Hepatocyte (in vitro differentiated cells): ENCODE results near the gene XDH. TPM values are rescaled to one million over a fixed set of nuclear protein-coding genes. Genes with fewer than 3 reads are reported as not detected.

Experiments used
- DNase-seq: peaks from one replicate; pipeline ENCODE4 v3.0.0-alpha.2; 2016; ENCODE audit warnings: low spot score
- H2AFZ ChIP-seq: fragments of 200-600 bp; sonication (generic); 2 replicates; pipeline ENCODE4 v1.6.0; 2016; ENCODE audit warnings: antibody characterized with exemption, mild to moderate bottlenecking
- H3K27ac ChIP-seq: fragments of 200-600 bp; sonication (generic); 2 replicates; pipeline ENCODE4 v1.5.1; 2016; ENCODE audit warnings: mild to moderate bottlenecking
- H3K27me3 ChIP-seq: fragments of 200-600 bp; sonication (generic); 2 replicates; pipeline ENCODE4 v1.6.1; 2016
- H3K36me3 ChIP-seq: fragments of 200-600 bp; sonication (generic); replicated peaks from 2 replicates; pipeline ENCODE4 v1.5.1; 2016; ENCODE audit warnings: low read depth; ENCODE audit not compliant: insufficient read depth
- H3K4me1 ChIP-seq: fragments of 200-600 bp; sonication (generic); 2 replicates; pipeline ENCODE4 v1.5.1; 2016; ENCODE audit warnings: mild to moderate bottlenecking, moderate library complexity; ENCODE audit not compliant: insufficient read depth
- H3K4me2 ChIP-seq: fragments of 200-600 bp; sonication (generic); 2 replicates; pipeline ENCODE4 v1.6.0; 2016
- H3K4me3 ChIP-seq: fragments of 200-600 bp; sonication (generic); 2 replicates; pipeline ENCODE4 v1.5.1; 2016; ENCODE audit warnings: mild to moderate bottlenecking
- H3K79me2 ChIP-seq: fragments of 200-600 bp; sonication (generic); 2 replicates; pipeline ENCODE4 v1.6.0; 2017; ENCODE audit warnings: mild to moderate bottlenecking
- H3K9me2 ChIP-seq: fragments of 200-600 bp; sonication (generic); replicated peaks from 2 replicates; pipeline ENCODE4 v1.6.0; 2017; ENCODE audit warnings: mild to moderate bottlenecking; ENCODE audit not compliant: insufficient read depth
- H3K9me3 ChIP-seq: fragments of 200-600 bp; sonication (generic); 2 replicates; pipeline ENCODE4 v1.5.1; 2016; ENCODE audit warnings: low read depth, mild to moderate bottlenecking
- H4K20me1 ChIP-seq: fragments of 200-600 bp; sonication (generic); 2 replicates; pipeline ENCODE4 v1.6.0; 2016; ENCODE audit warnings: mild to moderate bottlenecking; ENCODE audit not compliant: insufficient read depth, poor library complexity, severe bottlenecking
- EZH2 ChIP-seq: fragments of 200-600 bp; sonication (generic); IDR thresholded peaks from 2 replicates; pipeline ENCODE4 v1.6.1; 2016; ENCODE audit warnings: antibody characterized with exemption, mild to moderate bottlenecking, borderline replicate concordance
- EZH2phosphoT487 ChIP-seq: fragments of 200-600 bp; sonication (generic); IDR thresholded peaks from one replicate; pipeline ENCODE4 v1.6.1; 2018; ENCODE audit warnings: antibody characterized with exemption, mild to moderate bottlenecking, low read depth, moderate library complexity; ENCODE audit not compliant: unreplicated experiment, severe bottlenecking
- WGBS: methylation state at CpG from one replicate; pipeline ENCODE4 v1.1.6; 2016; ENCODE audit warnings: low lambda C conversion rate; ENCODE audit errors: missing lambda C conversion rate; 5-methylcytosine and 5-hydroxymethylcytosine counted together
- polyA plus RNA-seq: library from polyadenylated mRNA; unstranded; fragments of >200 nt; fragmentation: Nextera tagmentation; extraction: Ambion mirVana; gene quantifications from 2 replicates; pipeline ENCODE4 v1.2.1, GENCODE V29; 2016
- total RNA-seq: library from RNA; depleted of rRNA; stranded (reverse); fragments of >200 nt; gene quantifications from 2 replicates; pipeline ENCODE4 v1.2.3, GENCODE V29; 2014
- TF ChIP-seq, protein P1 (sequence below): fragments of 200-600 bp; sonication (generic); IDR thresholded peaks from 2 replicates; pipeline ENCODE4 v1.5.1; 2016; ENCODE audit warnings: antibody characterized with exemption, mild to moderate bottlenecking; ENCODE audit not compliant: poor library complexity

XDH gene
- total and polyA plus RNA-seq, 2 experiments from 2014 or later, result 1.6 to 6.7 TPM

DNA sequence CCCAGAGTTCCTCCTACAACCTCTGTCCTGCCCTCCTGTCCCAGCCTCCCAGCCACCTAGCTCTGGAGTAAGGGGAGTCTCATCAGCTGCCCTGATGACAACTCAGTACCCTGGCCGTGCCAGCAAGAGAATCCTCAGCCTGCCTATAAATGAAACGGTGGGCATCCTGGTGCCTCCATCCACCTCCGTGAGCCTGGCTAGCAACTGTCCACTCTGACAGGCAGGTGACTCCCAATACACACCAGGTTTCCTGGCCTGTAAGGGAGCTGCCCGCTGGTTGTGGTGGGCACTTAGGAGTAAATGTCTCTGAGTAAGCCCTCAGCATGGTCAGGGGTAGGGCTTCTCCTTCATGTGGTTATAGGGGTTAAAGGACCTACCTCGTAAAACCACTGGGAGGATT lies 81.5 kb downstream of the XDH start:
- H3K9me2 ChIP-seq, result no peaks in the 10 kb centered on the region
- WGBS, result 69% methylated on average over 5 of the region's 5 CpGs
- no peaks in the 10 kb centered on the region for H3K36me3 ChIP-seq
- TF ChIP-seq, protein P1, sequence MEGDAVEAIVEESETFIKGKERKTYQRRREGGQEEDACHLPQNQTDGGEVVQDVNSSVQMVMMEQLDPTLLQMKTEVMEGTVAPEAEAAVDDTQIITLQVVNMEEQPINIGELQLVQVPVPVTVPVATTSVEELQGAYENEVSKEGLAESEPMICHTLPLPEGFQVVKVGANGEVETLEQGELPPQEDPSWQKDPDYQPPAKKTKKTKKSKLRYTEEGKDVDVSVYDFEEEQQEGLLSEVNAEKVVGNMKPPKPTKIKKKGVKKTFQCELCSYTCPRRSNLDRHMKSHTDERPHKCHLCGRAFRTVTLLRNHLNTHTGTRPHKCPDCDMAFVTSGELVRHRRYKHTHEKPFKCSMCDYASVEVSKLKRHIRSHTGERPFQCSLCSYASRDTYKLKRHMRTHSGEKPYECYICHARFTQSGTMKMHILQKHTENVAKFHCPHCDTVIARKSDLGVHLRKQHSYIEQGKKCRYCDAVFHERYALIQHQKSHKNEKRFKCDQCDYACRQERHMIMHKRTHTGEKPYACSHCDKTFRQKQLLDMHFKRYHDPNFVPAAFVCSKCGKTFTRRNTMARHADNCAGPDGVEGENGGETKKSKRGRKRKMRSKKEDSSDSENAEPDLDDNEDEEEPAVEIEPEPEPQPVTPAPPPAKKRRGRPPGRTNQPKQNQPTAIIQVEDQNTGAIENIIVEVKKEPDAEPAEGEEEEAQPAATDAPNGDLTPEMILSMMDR, result no peak
- no peak for TF ChIP-seq EZH2phosphoT487
- no peak for TF ChIP-seq EZH2
- H3K79me2 ChIP-seq, result no peaks in the 10 kb centered on the region
- no peaks in the 10 kb centered on the region for H4K20me1 ChIP-seq
- H3K9me3 ChIP-seq, result no peaks in the 10 kb centered on the region
- H3K4me3 ChIP-seq, result no peak overlapping the region
- no peaks in the 10 kb centered on the region for H3K27me3 ChIP-seq
- no peak overlapping the region for H2AFZ ChIP-seq
- H3K27ac ChIP-seq, result no peak overlapping the region
- H3K4me2 ChIP-seq, result no peak overlapping the region
- H3K4me1 ChIP-seq, result peaks cover 13% of the 10 kb centered on the region
- DNase-seq, result no peak

DNA sequence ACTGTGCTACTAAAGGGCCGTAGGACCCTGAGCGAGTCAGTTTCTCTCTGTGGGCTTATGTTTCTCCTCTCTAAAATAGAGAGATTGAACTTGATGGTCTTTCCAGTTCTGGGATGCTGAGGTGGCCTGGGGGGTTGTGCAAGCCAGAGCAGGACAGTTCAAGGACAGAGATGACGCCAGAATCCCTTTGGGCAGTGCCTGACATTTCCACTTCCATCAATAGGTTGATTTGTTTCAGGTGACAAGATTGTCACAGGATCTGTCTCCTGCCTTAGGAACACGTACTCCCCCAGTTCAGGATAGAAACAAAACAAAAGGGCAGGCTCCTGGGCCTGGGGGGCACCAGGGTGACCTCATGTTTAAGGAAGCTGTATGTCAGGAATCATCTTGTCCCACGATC lies 82.0 kb downstream of the XDH start:
- H2AFZ ChIP-seq, result no peak overlapping the region
- WGBS, result 79% methylated on average over 5 of the region's 5 CpGs
- TF ChIP-seq, protein P1, result no peak
- TF ChIP-seq EZH2phosphoT487, result no peak
- TF ChIP-seq EZH2, result no peak
- H3K9me2 ChIP-seq, result no peaks in the 10 kb centered on the region
- H3K27ac ChIP-seq, result no peak overlapping the region
- peaks cover 16% of the 10 kb centered on the region for H3K4me1 ChIP-seq
- no peaks in the 10 kb centered on the region for H3K9me3 ChIP-seq
- no peak overlapping the region for H3K4me3 ChIP-seq
- DNase-seq, result no peak
- H3K79me2 ChIP-seq, result no peaks in the 10 kb centered on the region
- H3K4me2 ChIP-seq, result no peak overlapping the region
- no peaks in the 10 kb centered on the region for H4K20me1 ChIP-seq
- no peaks in the 10 kb centered on the region for H3K27me3 ChIP-seq
- H3K36me3 ChIP-seq, result no peaks in the 10 kb centered on the region

DNA sequence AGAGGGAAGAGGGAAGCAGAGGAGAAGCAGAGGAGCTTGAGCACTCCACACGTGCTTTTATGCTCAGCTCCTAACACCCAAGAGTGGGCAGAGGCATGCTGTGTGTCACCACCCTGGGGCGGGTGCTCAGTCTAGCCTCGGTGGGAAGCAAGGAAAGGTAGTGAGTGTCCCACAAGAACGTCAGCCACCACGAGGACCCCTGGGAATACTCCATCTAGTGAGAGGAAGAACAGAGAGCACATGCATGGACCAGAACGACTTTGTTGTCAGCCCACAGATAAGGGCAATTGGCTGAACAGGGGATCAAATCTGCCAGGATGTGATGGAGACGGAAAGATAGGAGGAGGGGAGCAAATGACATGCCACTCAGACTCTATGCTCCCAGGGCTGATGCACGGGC lies 83.4 kb downstream of the XDH start:
- no peak overlapping the region for H3K4me3 ChIP-seq

DNA sequence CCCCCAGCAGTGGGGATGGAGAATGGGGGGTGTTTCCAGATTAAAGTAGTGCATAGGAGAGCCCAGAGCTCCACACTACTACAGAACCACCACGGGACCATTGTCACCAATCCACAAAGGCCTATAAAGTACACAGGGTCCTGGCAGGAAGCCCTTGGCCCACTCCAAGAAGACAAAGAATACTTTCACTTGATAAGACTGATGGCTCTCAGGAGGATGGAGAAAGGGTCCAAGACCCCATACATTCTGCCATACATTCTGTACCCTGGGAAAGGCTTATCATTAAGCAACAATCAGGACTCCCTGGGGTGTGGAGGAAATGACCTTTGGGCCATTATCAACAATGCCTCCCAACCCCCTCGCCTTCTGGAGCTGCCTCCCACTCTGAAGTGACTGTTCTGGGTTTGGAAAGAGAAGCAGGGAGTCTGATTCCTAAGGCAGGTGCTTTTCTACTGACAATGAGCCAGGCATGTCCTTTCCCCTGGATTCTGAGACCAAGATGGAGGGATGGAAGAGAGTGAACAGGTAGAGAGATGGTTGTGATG lies 85.4 kb downstream of the XDH start:
- H3K4me3 ChIP-seq, result no peak overlapping the region
- no peaks in the 10 kb centered on the region for H3K79me2 ChIP-seq
- no peak for TF ChIP-seq EZH2
- TF ChIP-seq, protein P1, result no peak
- no peak for TF ChIP-seq EZH2phosphoT487
- no peaks in the 10 kb centered on the region for H3K36me3 ChIP-seq
- 81% methylated on average over 2 of the region's 2 CpGs for WGBS
- no peak overlapping the region for H3K27ac ChIP-seq
- H3K9me2 ChIP-seq, result no peaks in the 10 kb centered on the region
- H4K20me1 ChIP-seq, result no peaks in the 10 kb centered on the region
- H2AFZ ChIP-seq, result no peak overlapping the region
- H3K27me3 ChIP-seq, result no peaks in the 10 kb centered on the region
- peaks cover 8% of the 10 kb centered on the region for H3K4me1 ChIP-seq
- H3K9me3 ChIP-seq, result no peaks in the 10 kb centered on the region
- no peak for DNase-seq
- no peak overlapping the region for H3K4me2 ChIP-seq

More for the DNA sequence above, 83.4 kb downstream of the XDH start:
- H3K27ac ChIP-seq, result no peak overlapping the region
- no peaks in the 10 kb centered on the region for H4K20me1 ChIP-seq
- WGBS, result 76% methylated on average over 8 of the region's 8 CpGs
- no peak for DNase-seq
- H3K27me3 ChIP-seq, result no peaks in the 10 kb centered on the region
- H3K9me2 ChIP-seq, result no peaks in the 10 kb centered on the region
- H3K4me1 ChIP-seq, result peaks cover 16% of the 10 kb centered on the region
- H2AFZ ChIP-seq, result no peak overlapping the region
- H3K9me3 ChIP-seq, result no peaks in the 10 kb centered on the region
- no peak overlapping the region for H3K4me2 ChIP-seq
- H3K36me3 ChIP-seq, result no peaks in the 10 kb centered on the region
- TF ChIP-seq EZH2 (no peak), EZH2phosphoT487 (no peak)
- no peaks in the 10 kb centered on the region for H3K79me2 ChIP-seq
